ENCODE data around the gene STRIP2. TPM values are rescaled to one million over a fixed set of nuclear protein-coding genes. Genes with fewer than 3 reads are reported as not detected.

The STRIP2 gene
- total RNA-seq, 4 donors from 2014 or later, result 14.3 to 43.9 (median 24.7) TPM

DNA sequence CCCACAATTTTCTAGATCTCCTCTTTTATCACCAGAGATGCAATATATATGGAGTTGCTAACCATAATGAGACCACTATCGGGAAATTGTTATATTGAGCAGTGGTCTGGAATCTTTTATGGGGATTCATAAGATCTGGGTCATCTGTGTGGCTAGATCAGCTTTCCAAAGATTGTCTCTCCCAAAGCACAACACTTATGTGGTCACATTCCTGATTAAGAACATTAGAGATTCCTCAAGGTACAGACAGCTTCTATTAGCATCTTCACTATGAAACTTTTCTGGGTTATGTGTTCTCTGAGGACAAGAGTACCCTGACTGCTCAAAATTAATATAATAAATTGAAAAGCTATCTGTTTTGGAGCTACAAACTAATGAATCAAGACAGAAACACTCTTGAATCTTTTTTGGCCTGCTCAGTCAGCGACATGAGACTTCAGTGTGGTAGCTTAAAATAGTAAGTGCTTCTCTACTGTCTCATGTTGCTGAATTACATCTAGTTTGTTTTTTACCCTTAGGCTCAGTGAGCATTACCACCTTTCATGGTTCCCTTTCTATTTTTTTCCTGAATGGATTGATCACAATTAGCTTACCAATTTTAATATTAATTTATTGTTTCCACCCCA, 42.6 kb upstream of the STRIP2 start:
- DNase-seq, result peak; percentile 29 to 31
- Histone ChIP-seq H3K4me3 (peak overlapping the region in 1 of 4 donors; percentile 3), H3K9me3 (no peaks in the 10 kb centered on the region), H3K27me3 (no peaks in the 10 kb centered on the region), H3K36me3 (no peaks in the 10 kb centered on the region), H3K27ac (peak overlapping the region; percentile 92 to 97 (median 95)), H3K4me1 (peaks cover 33 to 44% of the 10 kb centered on the region in 2 donors)
- ATAC-seq, result peak; percentile 96 to 98
- intact Hi-C loops (cut with DNase I; ENCODE audit: low total_unique reads) (loop anchor here (2.0 kb wide), 1 partner anchor 43 kb away; the partner anchor contains the start of gene STRIP2), in situ Hi-C loops (cut with MboI; ENCODE audit: low sequenced_read_pairs in 4 of 4) (no loop called here)
- TF ChIP-seq, protein P1, sequence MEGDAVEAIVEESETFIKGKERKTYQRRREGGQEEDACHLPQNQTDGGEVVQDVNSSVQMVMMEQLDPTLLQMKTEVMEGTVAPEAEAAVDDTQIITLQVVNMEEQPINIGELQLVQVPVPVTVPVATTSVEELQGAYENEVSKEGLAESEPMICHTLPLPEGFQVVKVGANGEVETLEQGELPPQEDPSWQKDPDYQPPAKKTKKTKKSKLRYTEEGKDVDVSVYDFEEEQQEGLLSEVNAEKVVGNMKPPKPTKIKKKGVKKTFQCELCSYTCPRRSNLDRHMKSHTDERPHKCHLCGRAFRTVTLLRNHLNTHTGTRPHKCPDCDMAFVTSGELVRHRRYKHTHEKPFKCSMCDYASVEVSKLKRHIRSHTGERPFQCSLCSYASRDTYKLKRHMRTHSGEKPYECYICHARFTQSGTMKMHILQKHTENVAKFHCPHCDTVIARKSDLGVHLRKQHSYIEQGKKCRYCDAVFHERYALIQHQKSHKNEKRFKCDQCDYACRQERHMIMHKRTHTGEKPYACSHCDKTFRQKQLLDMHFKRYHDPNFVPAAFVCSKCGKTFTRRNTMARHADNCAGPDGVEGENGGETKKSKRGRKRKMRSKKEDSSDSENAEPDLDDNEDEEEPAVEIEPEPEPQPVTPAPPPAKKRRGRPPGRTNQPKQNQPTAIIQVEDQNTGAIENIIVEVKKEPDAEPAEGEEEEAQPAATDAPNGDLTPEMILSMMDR (IDR thresholded peaks at IDR 0.05 in 4 of 5, conservative IDR thresholded peaks at IDR 0.05 in 1 of 5), result no peak
- peak; percentile 17 to 63 for TF ChIP-seq POLR2A (IDR thresholded peaks at IDR 0.05)

DNA sequence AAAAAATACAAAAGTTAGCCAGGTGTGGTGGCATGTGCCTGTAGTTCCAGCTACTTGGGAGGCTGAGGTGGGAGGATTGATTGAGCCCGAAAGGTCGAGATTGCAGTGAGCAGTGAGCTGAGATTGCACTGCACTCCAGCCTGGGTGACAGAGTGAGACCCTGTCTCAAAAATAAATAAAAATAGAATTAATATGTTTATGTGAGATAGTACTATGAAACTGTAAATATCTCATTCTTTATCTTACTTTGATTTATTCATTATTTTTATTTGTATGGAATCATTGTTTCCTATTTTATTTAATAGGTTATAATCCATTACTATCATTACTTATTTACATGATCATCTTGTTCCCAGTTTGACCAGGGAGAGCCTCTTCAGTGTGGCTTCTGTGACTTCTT, 41.0 kb upstream of the STRIP2 start:
- in situ Hi-C loops (cut with MboI; ENCODE audit: low sequenced_read_pairs in 4 of 4) (no loop called here), intact Hi-C loops (cut with DNase I; ENCODE audit: low total_unique reads) (no loop called here)
- Histone ChIP-seq H3K27ac (peak overlapping the region; percentile 92 to 97 (median 95)), H3K4me1 (peaks cover 33 to 44% of the 10 kb centered on the region in 2 donors), H3K4me3 (no peak overlapping the region), H3K27me3 (no peaks in the 10 kb centered on the region), H3K9me3 (no peaks in the 10 kb centered on the region), H3K36me3 (peaks cover 0 to 6% of the 10 kb centered on the region in 2 donors)
- ATAC-seq, result no peak
- DNase-seq, result no peak
- TF ChIP-seq POLR2A (IDR thresholded peaks at IDR 0.05), result no peak
- TF ChIP-seq, protein P1 (IDR thresholded peaks at IDR 0.05 in 4 of 5, conservative IDR thresholded peaks at IDR 0.05 in 1 of 5), result no peak

DNA sequence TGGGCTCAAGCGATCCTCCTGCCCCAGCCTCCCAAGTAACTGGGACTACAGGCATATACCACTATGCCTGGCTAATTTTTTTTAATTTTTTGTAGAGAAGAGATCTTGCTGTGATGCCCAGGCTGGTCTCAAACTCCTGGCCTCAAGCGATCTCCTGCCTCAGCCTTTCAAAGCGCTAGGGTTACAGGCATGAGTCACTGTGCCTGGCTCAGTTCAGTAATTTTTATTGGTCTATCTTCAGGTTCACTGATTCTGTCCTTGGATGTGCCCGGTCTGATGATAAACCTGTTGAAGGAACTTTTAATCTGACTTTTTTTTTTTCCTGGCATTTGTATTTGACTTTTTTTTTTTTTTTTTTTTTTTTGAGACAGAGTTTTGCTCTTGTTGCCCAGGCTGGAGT, 40.1 kb upstream of the STRIP2 start:
- H3K27ac ChIP-seq, result peak overlapping the region in 3 of 4 donors; percentile 92 to 96 (median 94)
- no peaks in the 10 kb centered on the region for H3K27me3 ChIP-seq
- intact Hi-C loops (cut with DNase I; ENCODE audit: low total_unique reads) (no loop called here), in situ Hi-C loops (cut with MboI; ENCODE audit: low sequenced_read_pairs in 4 of 4) (no loop called here)
- ATAC-seq, result no peak
- no peak for DNase-seq
- H3K36me3 ChIP-seq, result peaks cover 0 to 6% of the 10 kb centered on the region in 2 donors
- no peak overlapping the region for H3K4me3 ChIP-seq
- H3K9me3 ChIP-seq, result no peaks in the 10 kb centered on the region
- TF ChIP-seq POLR2A (IDR thresholded peaks at IDR 0.05), result no peak
- TF ChIP-seq, protein P1 (IDR thresholded peaks at IDR 0.05 in 4 of 5, conservative IDR thresholded peaks at IDR 0.05 in 1 of 5), result no peak
- H3K4me1 ChIP-seq, result peaks cover 33 to 44% of the 10 kb centered on the region in 2 donors

DNA sequence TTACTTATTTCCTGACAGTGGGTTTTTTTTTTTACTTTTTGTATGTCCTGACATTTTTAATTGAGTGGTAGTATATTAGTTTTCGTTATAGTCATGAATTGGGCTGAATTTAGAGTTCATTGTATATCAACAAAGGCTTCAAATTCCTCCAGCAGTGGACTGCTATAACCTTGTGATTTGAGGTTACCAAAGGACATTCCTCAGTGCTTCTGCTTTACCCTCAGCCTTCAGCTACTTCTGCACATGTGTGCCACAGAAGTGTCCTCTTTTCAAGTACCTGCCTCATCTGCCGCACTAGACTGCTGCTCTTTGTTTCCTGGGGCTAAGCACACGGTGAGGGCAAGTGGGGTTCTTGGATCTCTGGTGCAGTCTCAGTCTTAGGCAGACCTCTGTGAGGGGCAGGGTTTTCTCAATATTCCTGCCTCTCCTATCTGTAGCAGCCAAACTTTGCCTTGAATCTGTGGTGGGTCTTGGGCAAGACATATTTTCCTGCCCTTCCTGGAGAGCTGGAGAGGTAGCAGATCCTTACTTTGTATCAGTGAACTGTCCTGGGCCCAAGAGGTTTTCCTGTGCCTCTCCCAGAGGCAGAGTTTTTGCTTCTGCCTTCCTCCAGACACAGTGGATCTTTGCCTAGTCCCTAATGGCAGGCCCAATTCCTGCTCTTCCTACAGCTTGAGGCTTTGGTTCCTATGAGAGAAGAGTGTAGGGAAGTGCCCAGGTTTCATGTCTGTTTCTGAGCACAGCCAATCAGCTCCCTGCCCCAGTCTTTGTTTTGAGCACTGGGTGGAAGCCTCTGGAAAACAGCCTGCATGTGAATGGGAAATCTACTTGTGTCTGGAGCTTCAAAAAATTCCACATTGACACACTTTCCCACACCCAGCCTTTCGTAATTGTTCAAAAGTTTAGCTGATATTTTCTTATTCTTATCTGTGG, 39.0 kb upstream of the STRIP2 start:
- Histone ChIP-seq H3K9me3 (no peaks in the 10 kb centered on the region), H3K27ac (peak overlapping the region in 3 of 4 donors; percentile 55 to 94 (median 59)), H3K4me3 (no peak overlapping the region), H3K27me3 (no peaks in the 10 kb centered on the region), H3K36me3 (peaks cover 0 to 6% of the 10 kb centered on the region in 2 donors), H3K4me1 (peaks cover 33 to 43% of the 10 kb centered on the region in 2 donors)
- DNase-seq (no peak), ATAC-seq (no peak)
- TF ChIP-seq, protein P1 (IDR thresholded peaks at IDR 0.05 in 4 of 5, conservative IDR thresholded peaks at IDR 0.05 in 1 of 5), result no peak
- no peak for TF ChIP-seq POLR2A (IDR thresholded peaks at IDR 0.05)
- in situ Hi-C loops (cut with MboI; ENCODE audit: low sequenced_read_pairs in 4 of 4) (no loop called here), intact Hi-C loops (cut with DNase I; ENCODE audit: low total_unique reads) (no loop called here)

All from gastrocnemius medialis (tissue), 4 donors.